CD14-positive monocyte (primary cell): ENCODE results near the gene GYG2. TPM values are rescaled to one million over a fixed set of nuclear protein-coding genes. Genes with fewer than 3 reads are reported as not detected.

Source experiments
- DNase-seq, 3 donors: peaks; one replicate each; pipeline ENCODE4 v3.0.0-alpha.2; 2011 to 2022
- H2AFZ ChIP-seq: 2 replicates; pipeline ENCODE4 v1.6.0; 2012; ENCODE audit warnings: mild to moderate bottlenecking, low read depth, low read length, inconsistent platforms; ENCODE audit not compliant: insufficient read depth, poor library complexity, severe bottlenecking
- H3K27ac ChIP-seq, 2 donors: 1 replicate in 1 of 2; 2 replicates in 1 of 2; pipeline ENCODE4 v1.5.1; 2012 to 2013; ENCODE audit warnings: low read length in 2 of 2, control low read depth in 1 of 2, inconsistent platforms in 1 of 2, low read depth in 1 of 2, mild to moderate bottlenecking in 1 of 2
- H3K27me3 ChIP-seq, 2 donors: one replicate each; pipeline versions ENCODE4 v1.6.0 to v1.6.1; 2011 to 2013; ENCODE audit warnings: low read length in 2 of 2; ENCODE audit not compliant: control insufficient read depth in 2 of 2, insufficient read depth in 2 of 2
- H3K36me3 ChIP-seq, 2 donors: replicated peaks in 1 of 2; 1 replicate in 1 of 2; 2 replicates in 1 of 2; pipeline versions ENCODE4 v1.5.1 to v1.6.1; 2012 to 2013; ENCODE audit warnings: low read length in 2 of 2, control low read depth in 1 of 2, inconsistent platforms in 1 of 2, mild to moderate bottlenecking in 1 of 2; ENCODE audit not compliant: insufficient read depth in 2 of 2, control insufficient read depth in 1 of 2
- H3K4me1 ChIP-seq, 2 donors: 1 replicate in 1 of 2; 2 replicates in 1 of 2; pipeline versions ENCODE4 v1.5.1 to v1.6.1; 2012 to 2013; ENCODE audit warnings: low read length in 2 of 2, control low read depth in 1 of 2, inconsistent platforms in 1 of 2, mild to moderate bottlenecking in 1 of 2, moderate library complexity in 1 of 2; ENCODE audit not compliant: insufficient read depth in 2 of 2, control insufficient read depth in 1 of 2
- H3K4me2 ChIP-seq: replicated peaks from 2 replicates; pipeline ENCODE3; 2012; ENCODE audit warnings: low read length, moderate library complexity, mild to moderate bottlenecking; ENCODE audit not compliant: poor library complexity, severe bottlenecking; ENCODE audit errors: extremely low read depth
- H3K4me3 ChIP-seq, 3 experiments: fragments of 200-600 bp in 1 of 3; sonication (generic) in 1 of 3; replicated peaks in 1 of 3; 1 replicate in 2 of 3; 2 replicates in 1 of 3; pipeline ENCODE4 v1.5.1; 2011 to 2013; ENCODE audit warnings: low read length in 3 of 3, mild to moderate bottlenecking in 3 of 3, control low read depth in 2 of 3, low read depth in 2 of 3, inconsistent platforms in 1 of 3, moderate library complexity in 1 of 3
- H3K79me2 ChIP-seq: 2 replicates; pipeline ENCODE4 v1.6.0; 2012; ENCODE audit warnings: mild to moderate bottlenecking, control low read depth, inconsistent platforms, low read length, moderate library complexity; ENCODE audit not compliant: insufficient read depth
- H3K9ac ChIP-seq: 2 replicates; pipeline ENCODE4 v1.6.0; 2017; ENCODE audit warnings: low read length, mild to moderate bottlenecking; ENCODE audit not compliant: insufficient read depth, poor library complexity, severe bottlenecking
- H3K9me3 ChIP-seq, 2 donors: replicated peaks in 1 of 2; 1 replicate in 1 of 2; 2 replicates in 1 of 2; pipeline versions ENCODE4 v1.5.1 to v1.6.1; 2012 to 2013; ENCODE audit warnings: low read length in 2 of 2, control low read depth in 1 of 2; ENCODE audit not compliant: control insufficient read depth in 1 of 2, insufficient read depth in 1 of 2
- H4K20me1 ChIP-seq: 2 replicates; pipeline ENCODE4 v1.6.0; 2012; ENCODE audit warnings: mild to moderate bottlenecking, low read length, control low read depth, moderate library complexity; ENCODE audit not compliant: insufficient read depth
- H3K27ac Mint-ChIP-seq, 7 donors: one replicate each; pipeline ENCODE4 v1.8.0; 2020; ENCODE audit warnings: mild to moderate bottlenecking in 7 of 7, mixed read lengths in 7 of 7, moderate library complexity in 6 of 7, inconsistent platforms in 2 of 7
- H3K27me3 Mint-ChIP-seq, 3 donors: one replicate each; pipeline ENCODE4 v1.8.0; 2021 to 2022; ENCODE audit warnings: low read depth in 3 of 3, mild to moderate bottlenecking in 3 of 3, mixed read lengths in 3 of 3, moderate library complexity in 3 of 3, inconsistent platforms in 1 of 3
- H3K36me3 Mint-ChIP-seq, 2 donors: one replicate each; pipeline ENCODE4 v1.8.0; 2020; ENCODE audit warnings: mixed read lengths in 2 of 2, inconsistent platforms in 1 of 2, mild to moderate bottlenecking in 1 of 2
- H3K4me1 Mint-ChIP-seq: one replicate; pipeline ENCODE4 v1.8.0; 2020; ENCODE audit warnings: mild to moderate bottlenecking, mixed read lengths
- H3K4me3 Mint-ChIP-seq, 2 donors: one replicate each; pipeline ENCODE4 v1.8.0; 2020; ENCODE audit warnings: mild to moderate bottlenecking in 2 of 2, mixed read lengths in 2 of 2, moderate library complexity in 1 of 2
- H3K9me3 Mint-ChIP-seq, 7 donors: one replicate each; pipeline ENCODE4 v1.8.0; 2020 to 2022; ENCODE audit warnings: mixed read lengths in 7 of 7, mild to moderate bottlenecking in 6 of 7, moderate library complexity in 6 of 7, inconsistent platforms in 2 of 7
- WGBS: methylation state at CpG from one replicate; pipeline ENCODE4 v1.1.5; 2013; ENCODE audit warnings: missing lambda C conversion rate; ENCODE audit not compliant: insufficient coverage; 5-methylcytosine and 5-hydroxymethylcytosine counted together
- intact Hi-C, 2 donors: fragments of 100-400 bp; cut with micrococcal nuclease; formaldehyde crosslinking; loops; one replicate each; pipeline versions ENCODE4 v1.15.0 to v1.15.1; 2023
- polyA plus RNA-seq, 3 donors: library from polyadenylated mRNA; depleted of rRNA in 1 of 3; unstranded in 2 of 3; stranded (reverse) in 1 of 3; fragments of 300-500 nt in 2 of 3; fragments of >200 nt in 1 of 3; fragmentation: Illumina TruSeq in 2 of 3; gene quantifications; 1 replicate in 2 of 3; 2 replicates in 1 of 3; pipeline ENCODE4 v1.2.3, GENCODE V29; 2012 to 2021
- TF ChIP-seq, protein P1 (sequence below): fragments of 200-600 bp; IDR thresholded peaks from one replicate; pipeline ENCODE4 v1.8.0; 2022; ENCODE audit warnings: antibody characterized with exemption, mild to moderate bottlenecking

Gene GYG2
- polyA plus RNA-seq, 3 donors, result not detected

- WGBS, result no CpG with 5 or more reads among the region's 15 CpGs
- peaks cover 18% of the 10 kb centered on the region for H3K4me1 Mint-ChIP-seq
- DNase-seq, result no peak
- Histone ChIP-seq H3K9me3 (peaks cover 0 to 6% of the 10 kb centered on the region in 2 donors), H3K4me2 (no peak overlapping the region), H4K20me1 (no peaks in the 10 kb centered on the region), H3K4me3 (no peak overlapping the region), H2AFZ (no peak overlapping the region), H3K9ac (no peak overlapping the region), H3K36me3 (peaks cover 5 to 28% of the 10 kb centered on the region in 2 donors), H3K27me3 (no peaks in the 10 kb centered on the region), H3K4me1 (peaks cover 13 to 14% of the 10 kb centered on the region in 2 donors), H3K27ac (no peak overlapping the region), H3K79me2 (no peaks in the 10 kb centered on the region)
- H3K4me3 Mint-ChIP-seq, result no peak overlapping the region
- H3K9me3 Mint-ChIP-seq, result peaks cover 0 to 17% (median 10%) of the 10 kb centered on the region in 7 donors
- peaks cover 15 to 44% of the 10 kb centered on the region in 2 donors for H3K36me3 Mint-ChIP-seq
- TF ChIP-seq, protein P1, sequence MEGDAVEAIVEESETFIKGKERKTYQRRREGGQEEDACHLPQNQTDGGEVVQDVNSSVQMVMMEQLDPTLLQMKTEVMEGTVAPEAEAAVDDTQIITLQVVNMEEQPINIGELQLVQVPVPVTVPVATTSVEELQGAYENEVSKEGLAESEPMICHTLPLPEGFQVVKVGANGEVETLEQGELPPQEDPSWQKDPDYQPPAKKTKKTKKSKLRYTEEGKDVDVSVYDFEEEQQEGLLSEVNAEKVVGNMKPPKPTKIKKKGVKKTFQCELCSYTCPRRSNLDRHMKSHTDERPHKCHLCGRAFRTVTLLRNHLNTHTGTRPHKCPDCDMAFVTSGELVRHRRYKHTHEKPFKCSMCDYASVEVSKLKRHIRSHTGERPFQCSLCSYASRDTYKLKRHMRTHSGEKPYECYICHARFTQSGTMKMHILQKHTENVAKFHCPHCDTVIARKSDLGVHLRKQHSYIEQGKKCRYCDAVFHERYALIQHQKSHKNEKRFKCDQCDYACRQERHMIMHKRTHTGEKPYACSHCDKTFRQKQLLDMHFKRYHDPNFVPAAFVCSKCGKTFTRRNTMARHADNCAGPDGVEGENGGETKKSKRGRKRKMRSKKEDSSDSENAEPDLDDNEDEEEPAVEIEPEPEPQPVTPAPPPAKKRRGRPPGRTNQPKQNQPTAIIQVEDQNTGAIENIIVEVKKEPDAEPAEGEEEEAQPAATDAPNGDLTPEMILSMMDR, result no peak
- H3K27me3 Mint-ChIP-seq, result peaks cover 0 to 2% (median 0%) of the 10 kb centered on the region in 3 donors
- H3K27ac Mint-ChIP-seq, result peak overlapping the region in 3 of 7 donors; percentile 19 to 46 (median 38)
- intact Hi-C loops, result no loop called here
These were observed 98.0 kb downstream of the GYG2 start for GRCh38 chrX:2926664-2927275.

DNA sequence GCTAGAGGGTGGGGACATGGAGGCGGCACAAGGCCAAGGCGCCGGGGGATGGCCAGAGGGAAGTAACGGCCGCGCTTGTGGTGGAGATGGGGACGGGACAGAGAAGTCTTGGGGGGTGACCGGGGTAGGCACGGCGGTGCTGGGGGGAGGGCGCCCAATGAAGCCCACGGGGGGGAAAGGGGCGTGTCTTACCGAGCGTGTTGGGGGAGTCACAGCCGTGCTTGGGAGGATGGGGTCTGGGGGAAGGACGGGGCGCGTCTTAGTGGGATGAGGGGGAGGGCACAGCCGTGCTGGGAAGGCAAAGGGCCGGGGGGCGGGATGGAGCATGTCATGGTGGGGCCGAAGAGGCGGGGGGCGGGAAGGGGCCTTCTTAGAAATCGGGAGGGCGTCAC is 99.5 kb downstream of the GYG2 start:
- peaks cover 4 to 18% of the 10 kb centered on the region in 2 donors for H3K36me3 ChIP-seq
- H3K27me3 ChIP-seq, result no peaks in the 10 kb centered on the region
- peaks cover 0 to 17% (median 10%) of the 10 kb centered on the region in 7 donors for H3K9me3 Mint-ChIP-seq
- intact Hi-C loops, result no loop called here
- H3K4me3 Mint-ChIP-seq, result peak overlapping the region; percentile 80 to 89
- peaks cover 16 to 28% of the 10 kb centered on the region in 2 donors for H3K4me1 ChIP-seq
- H2AFZ ChIP-seq, result peak overlapping the region; percentile 81
- H3K27ac Mint-ChIP-seq, result peak overlapping the region; percentile 86 to 99 (median 94)
- TF ChIP-seq, protein P1, result no peak
- peaks cover 23% of the 10 kb centered on the region for H3K4me1 Mint-ChIP-seq
- peaks cover 0 to 6% of the 10 kb centered on the region in 2 donors for H3K9me3 ChIP-seq
- 0% methylated on average over 10 of the region's 27 CpGs for WGBS
- H4K20me1 ChIP-seq, result no peaks in the 10 kb centered on the region
- H3K4me2 ChIP-seq, result peak overlapping the region; percentile 84
- peak overlapping the region; percentile 97 for H3K9ac ChIP-seq
- peak overlapping the region; percentile 92 to 96 for H3K27ac ChIP-seq
- H3K79me2 ChIP-seq, result no peaks in the 10 kb centered on the region
- DNase-seq, result peak; percentile 54 to 73 (median 67)
- peak overlapping the region; percentile 69 to 88 (median 84) for H3K4me3 ChIP-seq
- peaks cover 9 to 32% of the 10 kb centered on the region in 2 donors for H3K36me3 Mint-ChIP-seq
- H3K27me3 Mint-ChIP-seq, result peaks cover 0 to 2% (median 0%) of the 10 kb centered on the region in 3 donors
